K562 (cell line): ENCODE data around the gene RACGAP1. TPM values are rescaled to one million over a fixed set of nuclear protein-coding genes. Genes with fewer than 3 reads are reported as not detected.

Source experiments
- ARHGAP35 ChIP-seq: fragments of 450-650 bp; IDR thresholded peaks from 2 replicates; pipeline ENCODE4 v1.6.1; 2018; ENCODE audit not compliant: partially characterized antibody
- ARID1B ChIP-seq: fragments of 450-650 bp; IDR thresholded peaks from 2 replicates; pipeline ENCODE4 v1.6.1; 2016; ENCODE audit warnings: antibody characterized with exemption, mild to moderate bottlenecking, inconsistent platforms
- ATF1 ChIP-seq, 2 experiments: fragments of 450-650 bp in 1 of 2; IDR thresholded peaks; 2 replicates each; pipeline ENCODE4 v1.6.1; 2016; ENCODE audit warnings: missing compliant biosample characterization in 1 of 2, missing genetic modification characterization in 1 of 2
- BDP1 ChIP-seq: IDR thresholded peaks from 3 replicates; pipeline ENCODE4 v1.6.1; 2011; ENCODE audit not compliant: insufficient read length, insufficient read depth
- CBX3 ChIP-seq, 2 experiments: IDR thresholded peaks; 1 replicate in 1 of 2; 2 replicates in 1 of 2; pipeline ENCODE4 v1.6.1; 2012; ENCODE audit warnings: inconsistent platforms in 2 of 2, low read length in 2 of 2, borderline replicate concordance in 1 of 2, control low read depth in 1 of 2
- EP400 ChIP-seq: fragments of 450-650 bp; IDR thresholded peaks from 2 replicates; pipeline ENCODE4 v1.6.1; 2017; ENCODE audit warnings: antibody characterized with exemption, mild to moderate bottlenecking, moderate library complexity
- ESRRA ChIP-seq: fragments of 450-650 bp; IDR thresholded peaks from 2 replicates; pipeline ENCODE4 v1.6.1; 2014; ENCODE audit warnings: low read depth, mild to moderate bottlenecking, moderate library complexity, borderline replicate concordance
- NBN ChIP-seq: fragments of 450-650 bp; IDR thresholded peaks from 2 replicates; pipeline ENCODE4 v1.6.1; 2016; ENCODE audit warnings: low read depth, mild to moderate bottlenecking
- OTX1 ChIP-seq: fragments of 450-650 bp; formaldehyde crosslinking; IDR thresholded peaks from 2 replicates; pipeline ENCODE4 v1.4.0; 2022; ENCODE audit warnings: mild to moderate bottlenecking
- PRMT5 ChIP-seq: sonication (generic); formaldehyde crosslinking; IDR thresholded peaks from 2 replicates; pipeline ENCODE4 v1.5.0; 2020; ENCODE audit warnings: missing genetic modification reagents
- SRSF3 ChIP-seq: fragments of 200-400 bp; formaldehyde crosslinking; IDR thresholded peaks from 2 replicates; pipeline ENCODE4 v1.6.1; 2016; ENCODE audit warnings: mild to moderate bottlenecking, low read length, moderate library complexity; ENCODE audit not compliant: insufficient read depth
- TCF7L2 ChIP-seq: fragments of 150-350 bp; IDR thresholded peaks from 2 replicates; pipeline ENCODE4 v1.6.1; 2016; ENCODE audit warnings: low read depth, mild to moderate bottlenecking, low read length, moderate library complexity
- TRIM28 ChIP-seq: fragments of 450-650 bp; IDR thresholded peaks from 2 replicates; pipeline ENCODE4 v1.6.1; 2017
- ZNF253 ChIP-seq: fragments of 250-450 bp; sonication (Bioruptor Pico); conservative IDR thresholded peaks from 2 replicates; pipeline ENCODE4 v1.6.1; 2021; ENCODE audit warnings: mild to moderate bottlenecking
- ZNF384 ChIP-seq: IDR thresholded peaks from 2 replicates; pipeline ENCODE4 v1.6.1; 2012; ENCODE audit warnings: low read depth, low read length, improper control_type of control experiment
- polyA plus RNA-seq, 8 experiments: library from polyadenylated mRNA; depleted of rRNA in 4 of 8; stranded (reverse) in 5 of 8; unstranded in 3 of 8; fragments of >200 nt; fragmentation: Nextera tagmentation in 2 of 8; fragmentation: Illumina TruSeq in 1 of 8; extraction: Ambion mirVana in 2 of 8; extraction: Trizol in 1 of 8; gene quantifications; 2 replicates each; pipeline versions ENCODE4 v1.2.1 to v1.2.3, GENCODE V29; 2011 to 2014; ENCODE audit warnings: inconsistent platforms in 1 of 8, missing spikeins in 1 of 8
- total RNA-seq, 7 experiments: library from RNA; depleted of rRNA in 6 of 7; stranded (reverse); fragments of >200 nt in 6 of 7; fragmentation: Illumina TruSeq in 2 of 7; extraction: Trizol in 2 of 7; gene quantifications; 2 replicates each; pipeline versions ENCODE4 v1.2.1 to v1.2.3, GENCODE V29; 2011 to 2021; ENCODE audit warnings: low replicate concordance in 1 of 7
- TF ChIP-seq, protein P1 (sequence below): fragments of 450-650 bp; IDR thresholded peaks from 2 replicates; pipeline ENCODE4 v1.7.0; 2016; ENCODE audit warnings: borderline replicate concordance
- TF ChIP-seq, protein P2 (sequence below): sonication (generic); formaldehyde crosslinking; IDR thresholded peaks from 2 replicates; pipeline ENCODE4 v1.8.1; 2022; ENCODE audit warnings: missing genetic modification reagents
- TF ChIP-seq, protein P3 (sequence below): fragments of 450-650 bp; formaldehyde crosslinking; conservative IDR thresholded peaks from 2 replicates; pipeline ENCODE4 v1.4.0; 2022; ENCODE audit warnings: mild to moderate bottlenecking, missing genetic modification characterization
- TF ChIP-seq, protein P4 (sequence below): IDR thresholded peaks from 2 replicates; pipeline ENCODE4 v1.6.1; 2011; ENCODE audit warnings: borderline replicate concordance, low read depth, mild to moderate bottlenecking, moderate library complexity, low read length; ENCODE audit not compliant: insufficient read depth, poor library complexity, severe bottlenecking

Gene RACGAP1
- total and polyA plus RNA-seq, 9 of the 15 experiments (the other 6 are each of a cell fraction or from before 2014, with no cell fraction given), result 56.4 to 92.9 (median 71.8) TPM

DNA sequence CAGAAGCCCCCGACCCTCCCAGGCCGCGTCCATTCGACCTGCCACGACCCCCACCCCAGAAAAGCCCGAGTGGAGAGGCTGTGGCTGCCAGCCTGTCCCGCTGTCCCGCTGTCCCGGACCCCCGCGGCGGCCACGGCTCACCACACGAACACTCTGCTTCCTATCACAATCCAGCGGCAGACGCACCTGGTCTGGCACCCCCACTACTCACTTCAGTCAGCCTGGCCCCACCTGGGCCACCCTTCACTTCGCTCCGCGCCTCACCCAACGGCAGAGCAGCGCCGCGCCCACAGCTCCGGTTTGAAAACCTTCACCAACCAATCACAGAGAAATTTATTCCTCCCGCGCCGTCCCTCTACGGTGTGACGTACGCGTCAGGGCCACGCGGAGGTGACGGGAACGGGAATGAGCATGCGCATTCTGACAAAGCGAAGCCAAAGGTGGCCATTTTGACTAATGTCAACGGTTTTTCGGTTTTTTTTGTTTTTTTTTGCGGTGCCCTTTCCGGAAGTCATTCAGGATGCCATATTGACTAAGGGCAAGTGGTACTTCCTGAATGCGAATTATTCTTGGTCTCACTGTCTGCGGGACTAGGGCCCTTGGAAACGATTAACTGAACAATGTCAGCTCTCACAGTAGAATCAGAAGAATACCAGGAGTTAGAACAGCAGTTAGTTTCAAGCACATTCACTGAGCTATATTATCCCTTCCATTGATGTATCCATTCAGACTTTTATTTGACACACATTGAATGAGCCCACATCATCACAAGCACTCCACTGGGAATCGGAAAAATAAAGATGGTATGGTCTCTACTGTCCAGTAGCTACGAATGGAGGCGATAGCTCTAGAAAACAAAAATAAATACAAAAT is at the start of gene RACGAP1 (continued):
- TF ChIP-seq, protein P1, sequence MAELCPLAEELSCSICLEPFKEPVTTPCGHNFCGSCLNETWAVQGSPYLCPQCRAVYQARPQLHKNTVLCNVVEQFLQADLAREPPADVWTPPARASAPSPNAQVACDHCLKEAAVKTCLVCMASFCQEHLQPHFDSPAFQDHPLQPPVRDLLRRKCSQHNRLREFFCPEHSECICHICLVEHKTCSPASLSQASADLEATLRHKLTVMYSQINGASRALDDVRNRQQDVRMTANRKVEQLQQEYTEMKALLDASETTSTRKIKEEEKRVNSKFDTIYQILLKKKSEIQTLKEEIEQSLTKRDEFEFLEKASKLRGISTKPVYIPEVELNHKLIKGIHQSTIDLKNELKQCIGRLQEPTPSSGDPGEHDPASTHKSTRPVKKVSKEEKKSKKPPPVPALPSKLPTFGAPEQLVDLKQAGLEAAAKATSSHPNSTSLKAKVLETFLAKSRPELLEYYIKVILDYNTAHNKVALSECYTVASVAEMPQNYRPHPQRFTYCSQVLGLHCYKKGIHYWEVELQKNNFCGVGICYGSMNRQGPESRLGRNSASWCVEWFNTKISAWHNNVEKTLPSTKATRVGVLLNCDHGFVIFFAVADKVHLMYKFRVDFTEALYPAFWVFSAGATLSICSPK, result no peak
- TF ChIP-seq NBN (peak; percentile 31; the same call in 1 of the 2 replicates), ZNF253 (CRISPR knock-in tag) (no peak), ESRRA (peak; percentile 59; the same call in 1 of the 2 replicates), PRMT5 (CRISPR knock-in tag) (no peak), ARID1B (no peak), OTX1 (CRISPR knock-in tag) (no peak), ATF1 (CRISPR knock-in tag; IDR thresholded peaks at IDR 0.05) (peak; percentile 53; the same call in 1 of the 2 replicates), ATF1 (tag; IDR thresholded peaks at IDR 0.05) (peak; percentile 98), CBX3 (IDR thresholded peaks at IDR 0.05; ENCODE audit: borderline replicate concordance in 1 of 2, low read length in 2 of 2) (0 out of 3 replicates have a peak, but pooled peaks of 1 of the 2 experiments have one; percentile 22), TRIM28 (no peak), SRSF3 (no peak), TCF7L2 (no peak), ARHGAP35 (no peak), BDP1 (no peak), EP400 (peak; percentile 99), ZNF384 (peak; percentile 100)
- TF ChIP-seq, protein P2, sequence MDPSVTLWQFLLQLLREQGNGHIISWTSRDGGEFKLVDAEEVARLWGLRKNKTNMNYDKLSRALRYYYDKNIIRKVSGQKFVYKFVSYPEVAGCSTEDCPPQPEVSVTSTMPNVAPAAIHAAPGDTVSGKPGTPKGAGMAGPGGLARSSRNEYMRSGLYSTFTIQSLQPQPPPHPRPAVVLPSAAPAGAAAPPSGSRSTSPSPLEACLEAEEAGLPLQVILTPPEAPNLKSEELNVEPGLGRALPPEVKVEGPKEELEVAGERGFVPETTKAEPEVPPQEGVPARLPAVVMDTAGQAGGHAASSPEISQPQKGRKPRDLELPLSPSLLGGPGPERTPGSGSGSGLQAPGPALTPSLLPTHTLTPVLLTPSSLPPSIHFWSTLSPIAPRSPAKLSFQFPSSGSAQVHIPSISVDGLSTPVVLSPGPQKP (CRISPR knock-in tag), result no peak
- TF ChIP-seq, protein P3, sequence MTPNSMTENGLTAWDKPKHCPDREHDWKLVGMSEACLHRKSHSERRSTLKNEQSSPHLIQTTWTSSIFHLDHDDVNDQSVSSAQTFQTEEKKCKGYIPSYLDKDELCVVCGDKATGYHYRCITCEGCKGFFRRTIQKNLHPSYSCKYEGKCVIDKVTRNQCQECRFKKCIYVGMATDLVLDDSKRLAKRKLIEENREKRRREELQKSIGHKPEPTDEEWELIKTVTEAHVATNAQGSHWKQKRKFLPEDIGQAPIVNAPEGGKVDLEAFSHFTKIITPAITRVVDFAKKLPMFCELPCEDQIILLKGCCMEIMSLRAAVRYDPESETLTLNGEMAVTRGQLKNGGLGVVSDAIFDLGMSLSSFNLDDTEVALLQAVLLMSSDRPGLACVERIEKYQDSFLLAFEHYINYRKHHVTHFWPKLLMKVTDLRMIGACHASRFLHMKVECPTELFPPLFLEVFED (CRISPR knock-in tag), result no peak
- TF ChIP-seq, protein P4, sequence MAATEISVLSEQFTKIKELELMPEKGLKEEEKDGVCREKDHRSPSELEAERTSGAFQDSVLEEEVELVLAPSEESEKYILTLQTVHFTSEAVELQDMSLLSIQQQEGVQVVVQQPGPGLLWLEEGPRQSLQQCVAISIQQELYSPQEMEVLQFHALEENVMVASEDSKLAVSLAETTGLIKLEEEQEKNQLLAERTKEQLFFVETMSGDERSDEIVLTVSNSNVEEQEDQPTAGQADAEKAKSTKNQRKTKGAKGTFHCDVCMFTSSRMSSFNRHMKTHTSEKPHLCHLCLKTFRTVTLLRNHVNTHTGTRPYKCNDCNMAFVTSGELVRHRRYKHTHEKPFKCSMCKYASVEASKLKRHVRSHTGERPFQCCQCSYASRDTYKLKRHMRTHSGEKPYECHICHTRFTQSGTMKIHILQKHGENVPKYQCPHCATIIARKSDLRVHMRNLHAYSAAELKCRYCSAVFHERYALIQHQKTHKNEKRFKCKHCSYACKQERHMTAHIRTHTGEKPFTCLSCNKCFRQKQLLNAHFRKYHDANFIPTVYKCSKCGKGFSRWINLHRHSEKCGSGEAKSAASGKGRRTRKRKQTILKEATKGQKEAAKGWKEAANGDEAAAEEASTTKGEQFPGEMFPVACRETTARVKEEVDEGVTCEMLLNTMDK, result no peak
